CD4-positive, alpha-beta T cell treated with Interleukin-4 for 1 hour (primary cell): ENCODE measurements around the gene NRIP1.

Experiments
- DNase-seq, 2 donors: peaks; one replicate each; pipeline ENCODE4 v3.0.0-alpha.2; 2020 to 2022

Gene NRIP1

GRCh38 chr21:15004721-15005370, 60.0 kb downstream of the NRIP1 start:
- no peak for DNase-seq

- no peak for DNase-seq
Measured at GRCh38 chr21:15003463-15004135, 61.2 kb downstream of the NRIP1 start.

GRCh38 chr21:15001857-15002606, 62.8 kb downstream of the NRIP1 start:
- DNase-seq: no peak

GRCh38 chr21:15001113-15001512, 63.7 kb downstream of the NRIP1 start:
- DNase-seq: no peak

- no peak for DNase-seq
Measured at GRCh38 chr21:15000081-15000480, 64.7 kb downstream of the NRIP1 start.

GRCh38 chr21:14998784-14999183, 66.0 kb downstream of the NRIP1 start:
- DNase-seq: no peak

- no peak for DNase-seq
Measured at GRCh38 chr21:14998336-14998735, 66.5 kb downstream of the NRIP1 start.

GRCh38 chr21:14995695-14996490, 68.9 kb downstream of the NRIP1 start:
- no peak for DNase-seq

GRCh38 chr21:14995226-14995625, 69.6 kb downstream of the NRIP1 start:
- no peak for DNase-seq

- no peak for DNase-seq
Measured at GRCh38 chr21:14993115-14993514, 71.7 kb downstream of the NRIP1 start.

GRCh38 chr21:14991957-14992356, 72.8 kb downstream of the NRIP1 start:
- DNase-seq: no peak

- DNase-seq: no peak
Measured at GRCh38 chr21:14989359-14989758, 75.4 kb downstream of the NRIP1 start.

- DNase-seq: no peak
Measured at GRCh38 chr21:14988760-14989159, 76.0 kb downstream of the NRIP1 start.

- no peak for DNase-seq
Measured at GRCh38 chr21:14987370-14988170, 77.2 kb downstream of the NRIP1 start.

GRCh38 chr21:14985306-14985705, 79.5 kb downstream of the NRIP1 start:
- DNase-seq: no peak

GRCh38 chr21:14982336-14982735, 82.5 kb downstream of the NRIP1 start:
- DNase-seq: no peak

GRCh38 chr21:14981246-14981645, 83.6 kb downstream of the NRIP1 start:
- DNase-seq: no peak

GRCh38 chr21:14979264-14979663, 85.5 kb downstream of the NRIP1 start:
- no peak for DNase-seq

- no peak for DNase-seq
Measured at GRCh38 chr21:14977814-14978213, 87.0 kb downstream of the NRIP1 start.

- DNase-seq: no peak
Measured at GRCh38 chr21:14975136-14975919, 89.5 kb downstream of the NRIP1 start.

- DNase-seq: no peak
Measured at GRCh38 chr21:14972678-14973077, 92.1 kb downstream of the NRIP1 start.

- no peak for DNase-seq
Measured at GRCh38 chr21:14968821-14969220, 96.0 kb downstream of the NRIP1 start.
